Raji (cell line): Measurements from ENCODE around the gene HEY2.

ENCODE experiments used
- POLR2A ChIP-seq: IDR thresholded peaks from 2 replicates; pipeline ENCODE4 v1.6.1; 2011; ENCODE audit warnings: low read depth, low read length, control low read depth; ENCODE audit not compliant: insufficient read depth

The HEY2 gene

DNA sequence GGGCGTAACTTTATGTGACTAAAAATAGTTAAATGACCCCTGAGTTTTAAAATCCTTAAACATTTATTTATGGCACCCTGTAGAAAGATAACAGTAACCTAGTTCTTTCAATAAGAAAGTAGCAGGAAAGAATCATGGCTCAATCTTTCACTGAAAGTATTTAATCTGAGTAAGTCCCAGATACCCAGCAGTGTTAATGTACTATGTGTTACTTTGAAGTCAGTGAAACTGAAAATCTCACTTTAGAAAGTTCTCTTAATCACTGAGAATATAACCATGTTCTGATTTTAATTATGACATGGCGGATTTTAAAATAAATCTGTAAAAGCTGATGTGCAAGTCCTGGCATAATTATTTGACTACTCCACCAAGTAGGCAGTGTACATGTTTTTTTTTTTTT, 8.1 kb upstream of the HEY2 start:
- TF ChIP-seq POLR2A, result no peak

- TF ChIP-seq POLR2A, result no peak
Measured at GRCh38 chr6:125742024-125742423, 7.4 kb upstream of the HEY2 start.

GRCh38 chr6:125742464-125743120, 6.8 kb upstream of the HEY2 start:
- TF ChIP-seq POLR2A, result no peak

DNA sequence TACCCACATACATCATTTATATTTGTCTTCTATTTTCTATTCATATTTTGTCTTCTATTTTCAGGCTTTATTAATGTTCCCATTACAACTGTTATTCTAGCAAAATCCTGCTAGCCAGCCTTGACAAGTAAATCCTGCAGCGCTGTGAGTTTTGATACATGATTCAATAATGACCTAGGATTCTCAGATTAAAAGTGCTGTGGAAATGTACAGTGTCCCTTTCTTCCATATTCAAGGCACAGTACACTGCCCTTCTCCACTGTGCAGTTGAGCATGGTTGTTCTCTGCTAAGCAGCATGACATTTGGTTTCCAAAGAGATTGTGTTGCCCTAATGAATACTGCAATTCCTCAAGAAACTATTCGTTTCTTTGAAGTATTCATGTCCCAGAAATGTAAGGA, 5.8 kb upstream of the HEY2 start:
- no peak for TF ChIP-seq POLR2A

GRCh38 chr6:125745281-125746018, 4.0 kb upstream of the HEY2 start:
- TF ChIP-seq POLR2A, result no peak

- no peak for TF ChIP-seq POLR2A
Measured at GRCh38 chr6:125746019-125746414, 3.4 kb upstream of the HEY2 start.

- no peak for TF ChIP-seq POLR2A
Measured at GRCh38 chr6:125746731-125747588, 2.5 kb upstream of the HEY2 start.

- TF ChIP-seq POLR2A, result no peak
Measured at GRCh38 chr6:125747589-125748405, 1.6 kb upstream of the HEY2 start.

- TF ChIP-seq POLR2A, result no peak
Measured at GRCh38 chr6:125748406-125749172, 843 bp upstream of the HEY2 start.

GRCh38 chr6:125749865-125750691, 646 bp downstream of the HEY2 start:
- no peak for TF ChIP-seq POLR2A

DNA sequence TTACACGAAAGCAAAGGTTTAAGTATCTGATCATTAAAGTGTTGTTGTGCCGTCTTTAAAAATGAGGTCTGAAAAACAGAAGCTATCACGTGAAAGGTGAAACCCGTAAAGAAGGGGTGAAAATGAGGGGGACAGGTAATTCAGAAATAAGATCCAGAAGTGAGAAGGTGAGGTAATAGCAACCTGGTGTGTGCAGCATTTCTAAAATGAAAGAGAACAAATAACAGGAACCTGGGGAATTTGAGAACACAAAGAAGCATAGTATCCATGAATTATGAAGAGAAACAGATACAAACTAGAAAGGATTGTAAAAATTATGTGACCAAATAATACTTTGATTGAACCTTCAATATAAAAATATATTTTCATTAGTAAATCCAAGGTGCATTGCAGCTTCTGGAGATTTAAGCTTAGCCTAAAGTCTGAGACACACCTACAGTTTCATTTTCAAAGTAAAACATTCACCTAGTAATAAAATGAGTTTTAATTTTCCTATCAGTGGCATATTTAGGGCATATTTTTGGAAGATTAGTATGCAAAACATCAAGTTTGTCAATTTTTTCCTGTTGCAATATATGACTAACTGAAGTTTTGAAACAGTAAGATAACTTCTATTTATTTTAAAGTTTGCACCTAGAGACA, 1.4 kb downstream of the HEY2 start:
- TF ChIP-seq POLR2A, result no peak

- TF ChIP-seq POLR2A, result no peak
Measured at GRCh38 chr6:125751334-125751916, 2.0 kb downstream of the HEY2 start.

DNA sequence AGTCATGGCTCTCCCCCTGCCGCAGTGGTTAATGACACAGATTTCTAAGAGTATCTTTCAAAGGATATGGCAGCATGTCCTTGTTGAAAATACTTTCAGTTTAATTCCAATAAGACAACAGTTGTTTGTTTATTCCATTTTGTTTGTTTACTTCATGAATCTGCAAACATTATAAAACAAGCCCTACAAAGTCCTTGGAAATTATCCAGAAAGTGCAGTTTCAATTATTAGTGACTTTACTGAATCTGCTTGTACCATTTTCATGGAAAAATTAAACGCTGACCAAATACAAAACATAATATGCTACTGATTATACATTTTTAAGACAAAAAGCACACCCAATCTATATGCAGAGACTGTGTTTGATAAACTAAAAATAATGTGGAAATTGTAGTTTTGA, 3.3 kb downstream of the HEY2 start:
- no peak for TF ChIP-seq POLR2A
